ENCODE data around the gene RNF19B. TPM values are rescaled to one million over a fixed set of nuclear protein-coding genes. Genes with fewer than 3 reads are reported as not detected.

RNF19B gene
- total and polyA plus RNA-seq, 2 of the 8 experiments (the other 6 are each of a cell fraction or from before 2014, with no cell fraction given) = 9.2 to 11.2 TPM

DNA sequence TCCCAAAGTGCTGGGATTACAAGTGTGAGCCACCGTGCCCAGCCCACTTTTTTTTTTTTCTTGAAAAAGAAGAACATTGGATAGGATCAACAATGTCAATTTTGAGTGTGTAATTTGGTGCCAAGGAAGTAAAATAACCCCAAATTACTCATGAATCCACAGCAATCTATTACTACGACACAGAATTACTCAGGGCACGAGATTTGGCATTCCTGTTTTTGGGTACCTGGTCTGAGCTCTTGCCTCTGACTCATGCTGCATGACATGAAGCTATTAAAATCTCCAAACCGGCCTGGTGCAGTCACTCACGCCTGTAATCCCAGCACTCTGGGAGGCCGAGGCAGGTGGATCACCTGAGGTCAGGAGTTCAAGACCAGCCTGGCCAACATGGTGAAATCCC, 10.4 kb downstream of the RNF19B start (continued):
- TF ChIP-seq, protein P1, sequence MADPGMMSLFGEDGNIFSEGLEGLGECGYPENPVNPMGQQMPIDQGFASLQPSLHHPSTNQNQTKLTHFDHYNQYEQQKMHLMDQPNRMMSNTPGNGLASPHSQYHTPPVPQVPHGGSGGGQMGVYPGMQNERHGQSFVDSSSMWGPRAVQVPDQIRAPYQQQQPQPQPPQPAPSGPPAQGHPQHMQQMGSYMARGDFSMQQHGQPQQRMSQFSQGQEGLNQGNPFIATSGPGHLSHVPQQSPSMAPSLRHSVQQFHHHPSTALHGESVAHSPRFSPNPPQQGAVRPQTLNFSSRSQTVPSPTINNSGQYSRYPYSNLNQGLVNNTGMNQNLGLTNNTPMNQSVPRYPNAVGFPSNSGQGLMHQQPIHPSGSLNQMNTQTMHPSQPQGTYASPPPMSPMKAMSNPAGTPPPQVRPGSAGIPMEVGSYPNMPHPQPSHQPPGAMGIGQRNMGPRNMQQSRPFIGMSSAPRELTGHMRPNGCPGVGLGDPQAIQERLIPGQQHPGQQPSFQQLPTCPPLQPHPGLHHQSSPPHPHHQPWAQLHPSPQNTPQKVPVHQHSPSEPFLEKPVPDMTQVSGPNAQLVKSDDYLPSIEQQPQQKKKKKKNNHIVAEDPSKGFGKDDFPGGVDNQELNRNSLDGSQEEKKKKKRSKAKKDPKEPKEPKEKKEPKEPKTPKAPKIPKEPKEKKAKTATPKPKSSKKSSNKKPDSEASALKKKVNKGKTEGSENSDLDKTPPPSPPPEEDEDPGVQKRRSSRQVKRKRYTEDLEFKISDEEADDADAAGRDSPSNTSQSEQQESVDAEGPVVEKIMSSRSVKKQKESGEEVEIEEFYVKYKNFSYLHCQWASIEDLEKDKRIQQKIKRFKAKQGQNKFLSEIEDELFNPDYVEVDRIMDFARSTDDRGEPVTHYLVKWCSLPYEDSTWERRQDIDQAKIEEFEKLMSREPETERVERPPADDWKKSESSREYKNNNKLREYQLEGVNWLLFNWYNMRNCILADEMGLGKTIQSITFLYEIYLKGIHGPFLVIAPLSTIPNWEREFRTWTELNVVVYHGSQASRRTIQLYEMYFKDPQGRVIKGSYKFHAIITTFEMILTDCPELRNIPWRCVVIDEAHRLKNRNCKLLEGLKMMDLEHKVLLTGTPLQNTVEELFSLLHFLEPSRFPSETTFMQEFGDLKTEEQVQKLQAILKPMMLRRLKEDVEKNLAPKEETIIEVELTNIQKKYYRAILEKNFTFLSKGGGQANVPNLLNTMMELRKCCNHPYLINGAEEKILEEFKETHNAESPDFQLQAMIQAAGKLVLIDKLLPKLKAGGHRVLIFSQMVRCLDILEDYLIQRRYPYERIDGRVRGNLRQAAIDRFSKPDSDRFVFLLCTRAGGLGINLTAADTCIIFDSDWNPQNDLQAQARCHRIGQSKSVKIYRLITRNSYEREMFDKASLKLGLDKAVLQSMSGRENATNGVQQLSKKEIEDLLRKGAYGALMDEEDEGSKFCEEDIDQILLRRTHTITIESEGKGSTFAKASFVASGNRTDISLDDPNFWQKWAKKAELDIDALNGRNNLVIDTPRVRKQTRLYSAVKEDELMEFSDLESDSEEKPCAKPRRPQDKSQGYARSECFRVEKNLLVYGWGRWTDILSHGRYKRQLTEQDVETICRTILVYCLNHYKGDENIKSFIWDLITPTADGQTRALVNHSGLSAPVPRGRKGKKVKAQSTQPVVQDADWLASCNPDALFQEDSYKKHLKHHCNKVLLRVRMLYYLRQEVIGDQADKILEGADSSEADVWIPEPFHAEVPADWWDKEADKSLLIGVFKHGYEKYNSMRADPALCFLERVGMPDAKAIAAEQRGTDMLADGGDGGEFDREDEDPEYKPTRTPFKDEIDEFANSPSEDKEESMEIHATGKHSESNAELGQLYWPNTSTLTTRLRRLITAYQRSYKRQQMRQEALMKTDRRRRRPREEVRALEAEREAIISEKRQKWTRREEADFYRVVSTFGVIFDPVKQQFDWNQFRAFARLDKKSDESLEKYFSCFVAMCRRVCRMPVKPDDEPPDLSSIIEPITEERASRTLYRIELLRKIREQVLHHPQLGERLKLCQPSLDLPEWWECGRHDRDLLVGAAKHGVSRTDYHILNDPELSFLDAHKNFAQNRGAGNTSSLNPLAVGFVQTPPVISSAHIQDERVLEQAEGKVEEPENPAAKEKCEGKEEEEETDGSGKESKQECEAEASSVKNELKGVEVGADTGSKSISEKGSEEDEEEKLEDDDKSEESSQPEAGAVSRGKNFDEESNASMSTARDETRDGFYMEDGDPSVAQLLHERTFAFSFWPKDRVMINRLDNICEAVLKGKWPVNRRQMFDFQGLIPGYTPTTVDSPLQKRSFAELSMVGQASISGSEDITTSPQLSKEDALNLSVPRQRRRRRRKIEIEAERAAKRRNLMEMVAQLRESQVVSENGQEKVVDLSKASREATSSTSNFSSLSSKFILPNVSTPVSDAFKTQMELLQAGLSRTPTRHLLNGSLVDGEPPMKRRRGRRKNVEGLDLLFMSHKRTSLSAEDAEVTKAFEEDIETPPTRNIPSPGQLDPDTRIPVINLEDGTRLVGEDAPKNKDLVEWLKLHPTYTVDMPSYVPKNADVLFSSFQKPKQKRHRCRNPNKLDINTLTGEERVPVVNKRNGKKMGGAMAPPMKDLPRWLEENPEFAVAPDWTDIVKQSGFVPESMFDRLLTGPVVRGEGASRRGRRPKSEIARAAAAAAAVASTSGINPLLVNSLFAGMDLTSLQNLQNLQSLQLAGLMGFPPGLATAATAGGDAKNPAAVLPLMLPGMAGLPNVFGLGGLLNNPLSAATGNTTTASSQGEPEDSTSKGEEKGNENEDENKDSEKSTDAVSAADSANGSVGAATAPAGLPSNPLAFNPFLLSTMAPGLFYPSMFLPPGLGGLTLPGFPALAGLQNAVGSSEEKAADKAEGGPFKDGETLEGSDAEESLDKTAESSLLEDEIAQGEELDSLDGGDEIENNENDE (IDR thresholded peaks at IDR 0.05; ENCODE audit: insufficient replicate concordance, low read length) = no peak
- TF ChIP-seq KDM1A (IDR thresholded peaks at IDR 0.05; ENCODE audit: borderline replicate concordance, low read length) (no peak), EP300 (IDR thresholded peaks at IDR 0.05; ENCODE audit: borderline replicate concordance in 1 of 2, low read depth in 2 of 2, low read length in 2 of 2) (no peak), RBBP5 (IDR thresholded peaks at IDR 0.05; ENCODE audit: borderline replicate concordance, low read depth, low read length) (no peak), NANOG (IDR thresholded peaks at IDR 0.05; ENCODE audit: insufficient read depth, low read depth, low read length, poor library complexity, severe bottlenecking) (no peak), GABPA (IDR thresholded peaks at IDR 0.05; ENCODE audit: borderline replicate concordance, insufficient read depth, low read length) (no peak), YY1 (IDR thresholded peaks at IDR 0.05; ENCODE audit: low read depth, low read length) (no peak)
- TF ChIP-seq, protein P2, sequence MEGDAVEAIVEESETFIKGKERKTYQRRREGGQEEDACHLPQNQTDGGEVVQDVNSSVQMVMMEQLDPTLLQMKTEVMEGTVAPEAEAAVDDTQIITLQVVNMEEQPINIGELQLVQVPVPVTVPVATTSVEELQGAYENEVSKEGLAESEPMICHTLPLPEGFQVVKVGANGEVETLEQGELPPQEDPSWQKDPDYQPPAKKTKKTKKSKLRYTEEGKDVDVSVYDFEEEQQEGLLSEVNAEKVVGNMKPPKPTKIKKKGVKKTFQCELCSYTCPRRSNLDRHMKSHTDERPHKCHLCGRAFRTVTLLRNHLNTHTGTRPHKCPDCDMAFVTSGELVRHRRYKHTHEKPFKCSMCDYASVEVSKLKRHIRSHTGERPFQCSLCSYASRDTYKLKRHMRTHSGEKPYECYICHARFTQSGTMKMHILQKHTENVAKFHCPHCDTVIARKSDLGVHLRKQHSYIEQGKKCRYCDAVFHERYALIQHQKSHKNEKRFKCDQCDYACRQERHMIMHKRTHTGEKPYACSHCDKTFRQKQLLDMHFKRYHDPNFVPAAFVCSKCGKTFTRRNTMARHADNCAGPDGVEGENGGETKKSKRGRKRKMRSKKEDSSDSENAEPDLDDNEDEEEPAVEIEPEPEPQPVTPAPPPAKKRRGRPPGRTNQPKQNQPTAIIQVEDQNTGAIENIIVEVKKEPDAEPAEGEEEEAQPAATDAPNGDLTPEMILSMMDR (IDR thresholded peaks at IDR 0.05; ENCODE audit: control extremely low read depth in 1 of 3, insufficient read depth in 1 of 3, low read depth in 1 of 3, low read length in 3 of 3) = no peak
